IMR-90 (cell line): ENCODE results near the gene MIPEP. TPM values are rescaled to one million over a fixed set of nuclear protein-coding genes. Genes with fewer than 3 reads are reported as not detected.

Experiments
- ATAC-seq: fragments of 200-7000 bp; cut with Tn5 transposase; 2 replicates; pipeline ENCODE4 v1.9.1; 2020; ENCODE audit warnings: low read depth, mild to moderate bottlenecking, moderate library complexity
- BruUV-seq: library from RNA; stranded (reverse); fragments of 400-500 nt; replicated peaks from 2 replicates; lab custom pipeline; 2021; lab: Mats Ljungman, UMichigan
- CTCF ChIA-PET: fragments of 300-600 bp; formaldehyde crosslinking; extraction: SDS; loops from one replicate; lab custom pipeline; 2021; ENCODE audit warnings: antibody characterized with exemption; lab: Yijun Ruan, JAX
- POLR2A ChIA-PET: fragments of 300-600 bp; sonication (Branson Sonifier 250); formaldehyde crosslinking; loops from one replicate; lab custom pipeline; 2022; ENCODE audit warnings: antibody characterized with exemption; ENCODE audit not compliant: unreplicated experiment; lab: Charles Lee
- DNase-seq: peaks from one replicate; pipeline ENCODE4 v3.0.0; 2013
- H2AFZ ChIP-seq: replicated peaks from 2 replicates; pipeline ENCODE3; 2013; ENCODE audit warnings: low read length, mild to moderate bottlenecking; ENCODE audit not compliant: poor library complexity
- H2AK5ac ChIP-seq: 2 replicates; pipeline ENCODE4 v1.6.1; 2013; ENCODE audit warnings: low read depth, low read length, inconsistent platforms
- H2AK9ac ChIP-seq: replicated peaks from 2 replicates; pipeline ENCODE3; 2013; ENCODE audit warnings: mild to moderate bottlenecking, low read depth, low read length, moderate library complexity; ENCODE audit not compliant: poor library complexity
- H2BK120ac ChIP-seq: 2 replicates; pipeline ENCODE4 v1.6.1; 2013; ENCODE audit warnings: low read depth, low read length, inconsistent platforms
- H2BK15ac ChIP-seq: 3 replicates; pipeline ENCODE4 v1.6.1; 2013; ENCODE audit warnings: low read depth, low read length, inconsistent platforms
- H2BK20ac ChIP-seq: 2 replicates; pipeline ENCODE4 v1.6.1; 2013; ENCODE audit warnings: low read depth, mild to moderate bottlenecking, inconsistent platforms, low read length, moderate library complexity
- H2BK5ac ChIP-seq: 2 replicates; pipeline ENCODE4 v1.6.1; 2013; ENCODE audit warnings: mild to moderate bottlenecking, low read depth, low read length, inconsistent platforms; ENCODE audit not compliant: poor library complexity, severe bottlenecking
- H3K14ac ChIP-seq: replicated peaks from 2 replicates; pipeline ENCODE4 v1.6.1; 2013; ENCODE audit warnings: low read depth, low read length, inconsistent platforms
- H3K18ac ChIP-seq: 2 replicates; pipeline ENCODE4 v1.6.1; 2013; ENCODE audit warnings: low read depth, low read length, control low read depth
- H3K23ac ChIP-seq: 2 replicates; pipeline ENCODE4 v1.6.1; 2013; ENCODE audit warnings: low read depth, low read length, inconsistent platforms
- H3K27ac ChIP-seq: 2 replicates; pipeline ENCODE4 v1.5.1; 2013; ENCODE audit warnings: mild to moderate bottlenecking, control low read depth, low read length; ENCODE audit not compliant: insufficient read depth
- H3K27me3 ChIP-seq: 2 replicates; pipeline ENCODE4 v1.6.1; 2013; ENCODE audit warnings: low read length; ENCODE audit not compliant: control insufficient read depth, insufficient read depth
- H3K36me3 ChIP-seq: 2 replicates; pipeline ENCODE4 v1.6.1; 2013; ENCODE audit warnings: low read length, mixed read lengths; ENCODE audit not compliant: control insufficient read depth, insufficient read depth
- H3K4ac ChIP-seq: 2 replicates; pipeline ENCODE4 v1.6.1; 2013; ENCODE audit warnings: low read depth, low read length, inconsistent platforms
- H3K4me1 ChIP-seq: 2 replicates; pipeline ENCODE4 v1.6.1; 2013; ENCODE audit warnings: low read length, mixed read lengths; ENCODE audit not compliant: control insufficient read depth, insufficient read depth
- H3K4me2 ChIP-seq: 2 replicates; pipeline ENCODE4 v1.6.1; 2013; ENCODE audit warnings: low read depth, mild to moderate bottlenecking, control low read depth, low read length, moderate library complexity
- H3K4me3 ChIP-seq: 2 replicates; pipeline ENCODE4 v1.5.1; 2013; ENCODE audit warnings: low read depth, mild to moderate bottlenecking, control low read depth, low read length, moderate library complexity; ENCODE audit not compliant: insufficient read depth
- H3K56ac ChIP-seq: 2 replicates; pipeline ENCODE4 v1.6.1; 2013; ENCODE audit warnings: low read length, inconsistent platforms; ENCODE audit not compliant: insufficient read depth; ENCODE audit errors: extremely low read depth
- H3K79me1 ChIP-seq, 2 experiments: 2 replicates each; pipeline ENCODE4 v1.6.1; 2013; ENCODE audit warnings: low read length in 2 of 2, inconsistent platforms in 1 of 2, low read depth in 1 of 2
- H3K9ac ChIP-seq: 2 replicates; pipeline ENCODE4 v1.6.1; 2013; ENCODE audit warnings: low read depth, low read length, control low read depth
- H3K9me1 ChIP-seq: 2 replicates; pipeline ENCODE4 v1.6.1; 2013; ENCODE audit warnings: low read length, inconsistent platforms; ENCODE audit not compliant: insufficient read depth
- H3K9me3 ChIP-seq: 2 replicates; pipeline ENCODE4 v1.6.1; 2013; ENCODE audit warnings: low read length; ENCODE audit not compliant: control insufficient read depth, insufficient read depth
- H4K20me1 ChIP-seq: 2 replicates; pipeline ENCODE4 v1.6.1; 2013; ENCODE audit warnings: low read length, inconsistent platforms; ENCODE audit not compliant: insufficient read depth
- H4K5ac ChIP-seq: 2 replicates; pipeline ENCODE4 v1.6.1; 2013; ENCODE audit warnings: mild to moderate bottlenecking, low read depth, low read length, control low read depth
- H4K8ac ChIP-seq, 2 experiments: 2 replicates each; pipeline ENCODE4 v1.6.1; 2013; ENCODE audit warnings: low read depth in 2 of 2, low read length in 2 of 2, control low read depth in 1 of 2, inconsistent platforms in 1 of 2
- H4K91ac ChIP-seq: 2 replicates; pipeline ENCODE4 v1.6.1; 2013; ENCODE audit warnings: low read depth, low read length, inconsistent platforms; ENCODE audit not compliant: insufficient read depth
- BHLHE40 ChIP-seq: fragments of 150-350 bp; IDR thresholded peaks from 2 replicates; pipeline ENCODE4 v1.6.1; 2016; ENCODE audit warnings: mild to moderate bottlenecking, low read depth, low read length
- CEBPB ChIP-seq: IDR thresholded peaks from 2 replicates; pipeline ENCODE4 v1.6.1; 2012; ENCODE audit warnings: low read depth, low read length, improper control_type of control experiment
- CTCF ChIP-seq: conservative IDR thresholded peaks from 2 replicates; pipeline ENCODE4 v1.5.1; 2012; ENCODE audit warnings: mild to moderate bottlenecking, low read depth, low read length, improper control_type of control experiment
- ELK1 ChIP-seq: fragments of 150-350 bp; IDR thresholded peaks from 2 replicates; pipeline ENCODE4 v1.6.1; 2016; ENCODE audit warnings: low read depth, mild to moderate bottlenecking, low read length, moderate library complexity, borderline replicate concordance
- FOS ChIP-seq: fragments of 150-350 bp; IDR thresholded peaks from 2 replicates; pipeline ENCODE4 v1.6.1; 2016; ENCODE audit warnings: low read depth, low read length
- MAFK ChIP-seq: IDR thresholded peaks from 2 replicates; pipeline ENCODE4 v1.6.1; 2012; ENCODE audit warnings: low read depth, low read length, improper control_type of control experiment
- MAZ ChIP-seq: IDR thresholded peaks from 2 replicates; pipeline ENCODE4 v1.6.1; 2012; ENCODE audit warnings: low read depth, mild to moderate bottlenecking, low read length, improper control_type of control experiment, moderate library complexity, borderline replicate concordance
- MXI1 ChIP-seq: IDR thresholded peaks from 2 replicates; pipeline ENCODE4 v1.6.1; 2012; ENCODE audit warnings: low read depth, mild to moderate bottlenecking, low read length, moderate library complexity, borderline replicate concordance
- POLR2A ChIP-seq: IDR thresholded peaks from 2 replicates; pipeline ENCODE4 v1.6.1; 2012; ENCODE audit warnings: mild to moderate bottlenecking, low read depth, low read length
- RAD21 ChIP-seq: IDR thresholded peaks from 2 replicates; pipeline ENCODE4 v1.6.1; 2012; ENCODE audit warnings: low read length, improper control_type of control experiment
- RFX5 ChIP-seq: IDR thresholded peaks from 2 replicates; pipeline ENCODE4 v1.8.0; 2012; ENCODE audit warnings: low read depth, mild to moderate bottlenecking, low read length, moderate library complexity
- SMC3 ChIP-seq: fragments of 150-350 bp; IDR thresholded peaks from 2 replicates; pipeline ENCODE4 v1.6.1; 2016; ENCODE audit warnings: low read depth, mild to moderate bottlenecking, antibody characterized with exemption, low read length, moderate library complexity
- USF2 ChIP-seq: fragments of 150-350 bp; IDR thresholded peaks from 2 replicates; pipeline ENCODE4 v1.6.1; 2017; ENCODE audit warnings: mild to moderate bottlenecking, antibody characterized with exemption, low read length, low read depth
- WGBS, 2 experiments: methylation state at CpG; one replicate each; pipeline versions ENCODE4 v1.1.5 to v1.1.7; 2013; ENCODE audit warnings: missing lambda C conversion rate in 2 of 2; ENCODE audit not compliant: insufficient read length in 1 of 2; ENCODE audit errors: extremely low coverage in 2 of 2; 5-methylcytosine and 5-hydroxymethylcytosine counted together
- dilution Hi-C: fragments of 300-500 bp; cut with HindIII; formaldehyde crosslinking; loops from one replicate; pipeline ENCODE4 v1.14.3; 2018; ENCODE audit warnings: low sequenced_read_pairs; ENCODE audit not compliant: unreplicated experiment
- in situ Hi-C: fragments of 300-500 bp; cut with MboI; formaldehyde crosslinking; loops from 3 replicates; pipeline ENCODE4 v1.14.3; 2019; ENCODE audit warnings: low sequenced_read_pairs, inconsistent platforms, mixed read lengths
- intact Hi-C: fragments of 100-400 bp; cut with micrococcal nuclease; formaldehyde crosslinking; loops from 2 replicates; pipeline ENCODE4 v1.10.0; 2022
- polyA plus RNA-seq, 3 experiments: library from polyadenylated mRNA; depleted of rRNA; stranded (reverse); fragments of >200 nt; gene quantifications; 2 replicates each; pipeline ENCODE4 v1.2.3, GENCODE V29; 2012; ENCODE audit warnings: low replicate concordance in 1 of 3
- total RNA-seq: library from RNA; depleted of rRNA; stranded (reverse); fragments of >200 nt; gene quantifications from 2 replicates; pipeline ENCODE4 v1.2.3, GENCODE V29; 2012

MIPEP gene
- total and polyA plus RNA-seq, 2 of the 4 experiments (the other 2 are of a cell fraction) = 15.0 to 21.5 TPM

DNA sequence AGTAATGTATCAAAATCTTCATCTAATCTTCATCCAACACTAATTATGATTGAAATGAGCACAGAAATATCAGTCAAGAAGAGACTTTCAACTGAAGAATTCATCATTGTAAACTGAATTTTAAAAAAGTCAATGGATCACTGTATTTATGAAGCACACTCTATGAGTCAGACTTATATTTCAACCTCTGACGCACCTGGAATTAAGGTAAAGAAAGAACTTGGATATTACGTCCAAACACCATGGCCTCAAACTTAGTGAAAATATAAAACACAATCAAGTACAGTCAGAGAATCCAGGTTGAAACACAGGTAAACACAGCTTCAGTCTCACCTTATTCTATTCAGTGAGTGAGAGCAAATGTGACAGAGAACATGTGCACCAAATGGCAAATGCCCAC lies 39.5 kb downstream of the MIPEP start:
- Histone ChIP-seq H2BK15ac (no peak overlapping the region), H3K56ac (no peak overlapping the region), H2BK5ac (no peak overlapping the region), H3K36me3 (peaks cover 2% of the 10 kb centered on the region), H3K18ac (no peak overlapping the region), H3K79me1 (no peaks in the 10 kb centered on the region), H3K4me2 (no peak overlapping the region), H2AFZ (no peak overlapping the region), H3K4ac (no peak overlapping the region), H3K9ac (no peak overlapping the region), H2BK120ac (no peak overlapping the region), H3K14ac (no peak overlapping the region), H2AK9ac (no peak overlapping the region), H3K9me1 (peaks cover 3% of the 10 kb centered on the region; the same call in 1 of the 2 replicates), H3K27me3 (no peaks in the 10 kb centered on the region), H3K4me3 (no peak overlapping the region), H3K27ac (no peak overlapping the region), H4K8ac (no peak overlapping the region), H4K91ac (no peak overlapping the region), H4K5ac (no peak overlapping the region), H3K23ac (no peak overlapping the region), H2BK20ac (no peak overlapping the region), H4K20me1 (no peaks in the 10 kb centered on the region), H3K4me1 (no peaks in the 10 kb centered on the region), H2AK5ac (no peak overlapping the region), H3K9me3 (no peaks in the 10 kb centered on the region)
- ATAC-seq = no peak
- intact Hi-C loops = no loop called here
- no peak for DNase-seq
- no CpG with 5 or more reads among the region's 2 CpGs for WGBS, 2 experiments
- no TSS peak for BruUV-seq
- ChIA-PET POLR2A (no interaction called here), CTCF (no interaction called here)
- dilution Hi-C loops = no loop called here
- in situ Hi-C loops = no loop called here
- no peak for TF ChIP-seq MAFK
- TF ChIP-seq SMC3 = no peak
- TF ChIP-seq BHLHE40 = no peak
- no peak for TF ChIP-seq CTCF
- TF ChIP-seq USF2 = no peak
- TF ChIP-seq FOS = no peak
- no peak for TF ChIP-seq ELK1
- TF ChIP-seq RAD21 = no peak
- no peak for TF ChIP-seq RFX5
- TF ChIP-seq MAZ = no peak
- TF ChIP-seq POLR2A = no peak
- TF ChIP-seq CEBPB = no peak
- no peak for TF ChIP-seq MXI1
